ENCODE data around the gene IFITM5. TPM values are rescaled to one million over a fixed set of nuclear protein-coding genes. Genes with fewer than 3 reads are reported as not detected.

Gene IFITM5
- total RNA-seq, 3 donors from 2014 or later, result not detected

GRCh38 chr11:296171-297050 lies 2.9 kb downstream of the IFITM5 start:
- Histone ChIP-seq H3K9me3 (no peaks in the 10 kb centered on the region), H3K4me3 (no peak overlapping the region), H3K36me3 (ENCODE audit: low read depth) (no peaks in the 10 kb centered on the region), H3K4me1 (ENCODE audit: low read depth) (peaks cover 15% of the 10 kb centered on the region)
- intact Hi-C loops (cut with DNase I, micrococcal nuclease), result no loop called here
- ATAC-seq (no peak), DNase-seq (peak in 2 of 3 donors; percentile 27 to 54)
- no peak for TF ChIP-seq CTCF (IDR thresholded peaks at IDR 0.05)

- no peaks in the 10 kb centered on the region for H3K9me3 ChIP-seq
- no peak for TF ChIP-seq CTCF (IDR thresholded peaks at IDR 0.05)
- no peak overlapping the region for H3K4me3 ChIP-seq
- intact Hi-C loops (cut with DNase I, micrococcal nuclease), result no loop called here
- peaks cover 15% of the 10 kb centered on the region for H3K4me1 ChIP-seq (ENCODE audit: low read depth)
- ATAC-seq (no peak), DNase-seq (no peak)
- H3K36me3 ChIP-seq (ENCODE audit: low read depth), result no peaks in the 10 kb centered on the region
Measured at GRCh38 chr11:295351-296170, 3.8 kb downstream of the IFITM5 start.

GRCh38 chr11:294780-295179 lies 4.5 kb downstream of the IFITM5 start:
- ATAC-seq (no peak), DNase-seq (no peak)
- Histone ChIP-seq H3K36me3 (ENCODE audit: low read depth) (no peaks in the 10 kb centered on the region), H3K9me3 (no peaks in the 10 kb centered on the region), H3K4me3 (no peak overlapping the region), H3K4me1 (ENCODE audit: low read depth) (peaks cover 15% of the 10 kb centered on the region)
- intact Hi-C loops (cut with DNase I, micrococcal nuclease), result no loop called here
- no peak for TF ChIP-seq CTCF (IDR thresholded peaks at IDR 0.05)

GRCh38 chr11:293852-294661 lies 5.3 kb downstream of the IFITM5 start:
- no peaks in the 10 kb centered on the region for H3K9me3 ChIP-seq
- ATAC-seq (no peak), DNase-seq (peak in 1 of 3 donors; percentile 49)
- H3K4me3 ChIP-seq, result no peak overlapping the region
- no peak for TF ChIP-seq CTCF (IDR thresholded peaks at IDR 0.05)
- intact Hi-C loops (cut with DNase I, micrococcal nuclease), result no loop called here
- no peaks in the 10 kb centered on the region for H3K36me3 ChIP-seq (ENCODE audit: low read depth)
- peaks cover 17% of the 10 kb centered on the region for H3K4me1 ChIP-seq (ENCODE audit: low read depth)

- TF ChIP-seq CTCF (IDR thresholded peaks at IDR 0.05), result no peak
- no peaks in the 10 kb centered on the region for H3K9me3 ChIP-seq
- H3K36me3 ChIP-seq (ENCODE audit: low read depth), result no peaks in the 10 kb centered on the region
- ATAC-seq (no peak), DNase-seq (no peak)
- peaks cover 17% of the 10 kb centered on the region for H3K4me1 ChIP-seq (ENCODE audit: low read depth)
- intact Hi-C loops (cut with DNase I, micrococcal nuclease), result no loop called here
- H3K4me3 ChIP-seq, result no peak overlapping the region
Measured at GRCh38 chr11:293271-293851, 6.0 kb downstream of the IFITM5 start.

Measured in mucosa of descending colon (tissue), 3 donors.